Measurements from ENCODE around the gene CUEDC1. TPM values are rescaled to one million over a fixed set of nuclear protein-coding genes. Genes with fewer than 3 reads are reported as not detected.
A peak's percentile ranks its signal among the peaks of the same experiment; 100 is the strongest.

The CUEDC1 gene
- total and polyA plus RNA-seq, 2 of the 13 experiments (the other 11 are each of a cell fraction or from before 2014, with no cell fraction given), result 7.4 to 12.9 TPM

GRCh38 chr17:57892146-57892819 is 62.9 kb downstream of the CUEDC1 start (continued):
- TF ChIP-seq ZBTB39 (CRISPR knock-in tag; IDR thresholded peaks at IDR 0.05) (0 out of 2 replicates have a peak, but pooled peaks have one; percentile 31), ELF1 (CRISPR knock-in tag; IDR thresholded peaks at IDR 0.05) (0 out of 2 replicates have a peak, but pooled peaks have one; percentile 11), KAT8 (CRISPR knock-in tag; IDR thresholded peaks at IDR 0.05) (0 out of 2 replicates have a peak, but pooled peaks have one; percentile 25), HIC2 (CRISPR knock-in tag; IDR thresholded peaks at IDR 0.05; ENCODE audit: low read depth) (peak; percentile 50; the same call in 1 of the 2 replicates), ZBTB26 (CRISPR knock-in tag; IDR thresholded peaks at IDR 0.05; ENCODE audit: borderline replicate concordance) (peak; percentile 41; the same call in 1 of the 2 replicates), NFE2L1 (CRISPR knock-in tag; IDR thresholded peaks at IDR 0.05; ENCODE audit: borderline replicate concordance) (0 out of 2 replicates have a peak, but pooled peaks have one; percentile 9), ZNF574 (CRISPR knock-in tag; IDR thresholded peaks at IDR 0.05) (peak; percentile 55; the same call in 1 of the 2 replicates), KDM3A (CRISPR knock-in tag; IDR thresholded peaks at IDR 0.05; ENCODE audit: low read depth) (0 out of 2 replicates have a peak, but pooled peaks have one; percentile 41), LRRFIP1 (CRISPR knock-in tag; conservative IDR thresholded peaks at IDR 0.05) (0 out of 2 replicates have a peak, but pooled peaks have one; percentile 14), ETV5 (CRISPR knock-in tag; IDR thresholded peaks at IDR 0.05; ENCODE audit: borderline replicate concordance) (peak; percentile 31), BORCS8-MEF2B (CRISPR knock-in tag; IDR thresholded peaks at IDR 0.05) (peak; percentile 46; the same call in 1 of the 2 replicates), ZNF543 (CRISPR knock-in tag; IDR thresholded peaks at IDR 0.05) (no peak), FOXA3 (CRISPR knock-in tag; IDR thresholded peaks at IDR 0.05) (peak; percentile 55; the same call in 1 of the 2 replicates), ZNF782 (CRISPR knock-in tag; IDR thresholded peaks at IDR 0.05; ENCODE audit: borderline replicate concordance) (0 out of 2 replicates have a peak, but pooled peaks have one; percentile 56), TOPORS (CRISPR knock-in tag; IDR thresholded peaks at IDR 0.05) (no peak), ZMYM2 (CRISPR knock-in tag; IDR thresholded peaks at IDR 0.05) (peak; percentile 68; the same call in 1 of the 2 replicates)

All from HepG2 (cell line).